Measurements from ENCODE around the gene WFIKKN1.

Gene WFIKKN1

GRCh38 chr16:657487-657886 is 26.7 kb downstream of the WFIKKN1 start:
- DNase-seq (ENCODE audit: low read depth in 2 of 2): no peak

DNA sequence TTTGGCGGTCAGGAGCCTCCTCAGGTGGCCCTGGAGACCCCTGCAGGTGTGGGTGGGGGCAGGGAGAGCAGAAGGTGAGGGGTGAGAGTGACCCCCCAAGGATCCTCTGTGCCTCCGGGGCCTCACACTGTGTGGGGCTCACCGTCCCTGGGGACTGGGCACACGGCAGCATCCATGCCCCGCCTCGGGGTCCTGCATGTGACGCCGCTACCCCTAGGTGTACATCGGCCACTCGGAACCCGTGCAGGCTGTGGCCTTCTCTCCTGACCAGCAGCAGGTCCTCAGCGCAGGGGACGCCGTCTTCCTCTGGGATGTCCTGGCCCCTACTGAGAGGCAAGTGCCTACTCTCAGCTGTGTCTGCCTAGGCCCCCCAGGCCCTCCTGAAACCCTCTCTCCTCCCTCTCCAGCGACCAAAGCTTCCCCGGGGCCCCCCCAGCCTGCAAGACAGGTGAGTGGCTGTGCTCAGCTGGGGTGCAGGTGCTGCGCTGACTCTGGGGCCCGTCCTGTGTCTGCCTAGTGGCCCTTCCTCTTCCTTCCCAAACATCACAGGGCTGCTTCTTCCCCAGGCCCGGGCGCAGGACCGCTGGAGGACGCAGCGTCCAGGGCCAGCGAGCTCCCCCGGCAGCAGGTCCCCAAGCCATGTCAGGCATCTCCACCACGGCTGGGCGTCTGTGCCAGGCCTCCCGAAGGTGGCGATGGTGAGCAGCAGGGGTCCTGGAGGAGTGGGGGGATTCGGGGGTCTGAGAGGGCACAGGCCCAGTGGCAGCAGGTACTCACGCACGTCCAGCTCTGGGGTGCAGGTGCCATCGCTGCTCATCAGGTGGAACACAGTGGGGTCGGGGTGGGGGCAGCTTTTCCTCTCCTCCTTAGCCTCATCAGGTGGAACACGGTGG is 28.1 kb downstream of the WFIKKN1 start:
- DNase-seq (ENCODE audit: low read depth in 2 of 2): no peak

GRCh38 chr16:659618-660017 is 28.8 kb downstream of the WFIKKN1 start:
- no peak for DNase-seq (ENCODE audit: low read depth in 2 of 2)

GRCh38 chr16:660132-660458 is 29.3 kb downstream of the WFIKKN1 start:
- no peak for DNase-seq (ENCODE audit: low read depth in 2 of 2)

- DNase-seq (ENCODE audit: low read depth in 2 of 2): peak in 1 of 2 donors; percentile 65
Measured at GRCh38 chr16:660459-661183, 29.8 kb downstream of the WFIKKN1 start.

GRCh38 chr16:661184-661821 is 30.5 kb downstream of the WFIKKN1 start:
- no peak for DNase-seq (ENCODE audit: low read depth in 2 of 2)

GRCh38 chr16:662095-662494 is 31.3 kb downstream of the WFIKKN1 start:
- no peak for DNase-seq (ENCODE audit: low read depth in 2 of 2)

DNA sequence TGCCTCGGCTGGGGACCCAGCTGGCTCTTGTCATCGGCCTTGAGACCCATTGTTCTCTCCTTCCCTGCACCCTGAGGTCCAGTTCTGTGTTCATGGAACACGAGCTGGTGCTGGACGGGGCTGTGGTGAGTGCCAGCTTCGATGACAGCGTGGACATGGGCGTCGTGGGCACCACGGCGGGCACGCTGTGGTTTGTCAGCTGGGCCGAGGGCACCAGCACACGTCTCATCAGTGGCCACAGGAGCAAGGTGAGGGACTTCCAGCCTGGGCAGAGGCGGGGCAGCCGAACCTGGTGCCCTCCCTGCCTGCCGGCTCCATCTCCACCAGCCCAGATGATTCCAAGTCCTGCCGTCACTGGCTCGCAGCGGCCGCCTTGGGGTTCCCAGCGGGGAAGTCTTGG is 31.8 kb downstream of the WFIKKN1 start:
- DNase-seq (ENCODE audit: low read depth in 2 of 2): no peak

DNA sequence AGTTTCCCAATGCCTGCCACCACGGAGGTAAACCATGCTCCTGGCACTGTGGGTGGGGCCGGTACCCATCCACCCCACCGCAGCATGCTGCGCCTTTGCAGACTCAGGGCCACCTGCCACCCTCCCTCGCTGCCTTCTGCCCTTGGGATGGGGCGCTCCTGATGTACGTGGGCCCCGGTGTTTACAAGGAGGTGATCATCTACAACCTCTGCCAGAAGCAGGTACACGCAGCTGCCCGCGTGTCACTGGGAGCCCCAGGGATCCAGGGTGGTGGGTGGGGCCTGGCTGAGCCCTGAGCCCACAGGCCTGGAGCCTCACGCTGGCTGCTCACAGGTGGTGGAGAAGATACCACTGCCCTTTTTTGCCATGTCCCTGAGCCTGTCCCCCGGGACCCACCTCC is 35.8 kb downstream of the WFIKKN1 start:
- DNase-seq (ENCODE audit: low read depth in 2 of 2): no peak

GRCh38 chr16:667113-667779 is 36.5 kb downstream of the WFIKKN1 start:
- DNase-seq (ENCODE audit: low read depth in 2 of 2): no peak

GRCh38 chr16:667780-668518 is 37.2 kb downstream of the WFIKKN1 start, which contains the start of gene RHOT2:
RHOT2 (plus strand) TSS chr16:668132; CDS start chr16:668200, 68 bp downstream.
- DNase-seq (ENCODE audit: low read depth in 2 of 2): peak; percentile 87 to 93

DNA sequence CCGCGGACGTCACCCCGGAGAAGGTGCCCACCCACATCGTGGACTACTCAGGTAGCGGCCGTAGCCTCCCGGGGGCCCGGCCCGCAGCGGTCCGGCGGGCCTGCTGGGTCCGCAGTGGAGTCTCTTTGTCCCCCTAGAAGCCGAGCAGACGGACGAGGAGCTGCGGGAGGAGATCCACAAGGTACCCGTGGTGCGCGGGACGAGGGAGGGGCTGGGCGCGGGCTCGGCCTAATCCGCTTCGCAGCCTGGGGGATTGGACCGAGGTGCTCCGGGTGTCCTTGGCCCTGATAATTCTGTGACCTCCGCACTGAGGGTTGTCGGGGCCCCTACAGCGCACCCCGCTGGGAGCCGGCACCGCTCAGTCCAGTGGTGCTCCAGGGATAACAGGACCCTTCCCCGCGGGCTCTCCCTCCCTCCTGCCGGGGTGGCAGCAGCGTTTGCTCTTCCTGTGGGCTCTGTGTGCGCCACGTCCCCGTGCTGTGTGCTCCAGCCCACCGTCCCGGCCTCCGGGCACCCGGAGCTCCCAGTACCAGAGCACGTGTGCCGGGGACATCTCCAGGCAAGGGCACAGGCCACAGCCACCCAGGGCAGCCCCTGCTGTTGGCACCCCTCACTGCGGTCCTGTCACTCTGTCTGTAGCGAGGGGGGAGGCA is 37.9 kb downstream of the WFIKKN1 start:
- no peak for DNase-seq (ENCODE audit: low read depth in 2 of 2)

DNA sequence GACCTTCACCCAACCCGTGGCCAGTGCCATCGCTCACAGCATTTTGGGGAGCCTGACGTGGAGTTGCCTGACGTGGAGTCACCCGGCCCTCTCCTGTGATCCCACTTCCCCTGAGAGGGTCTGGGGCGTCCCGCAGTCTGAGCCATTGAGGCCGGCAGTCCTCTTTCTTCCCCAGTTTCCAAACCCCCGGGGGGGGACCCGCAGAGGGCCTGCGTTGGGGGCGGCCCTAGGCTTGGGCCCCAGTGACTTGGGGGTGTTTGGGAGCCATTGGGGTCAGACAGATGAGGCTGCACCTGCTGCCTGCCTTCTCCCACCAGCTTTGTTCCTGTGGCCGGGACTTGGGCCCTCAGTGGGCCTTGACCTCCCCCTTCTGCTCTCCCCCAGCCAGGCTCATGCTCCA is 38.9 kb downstream of the WFIKKN1 start:
- DNase-seq (ENCODE audit: low read depth in 2 of 2): no peak

- DNase-seq (ENCODE audit: low read depth in 2 of 2): no peak
Measured at GRCh38 chr16:670485-671352, 39.9 kb downstream of the WFIKKN1 start.

DNA sequence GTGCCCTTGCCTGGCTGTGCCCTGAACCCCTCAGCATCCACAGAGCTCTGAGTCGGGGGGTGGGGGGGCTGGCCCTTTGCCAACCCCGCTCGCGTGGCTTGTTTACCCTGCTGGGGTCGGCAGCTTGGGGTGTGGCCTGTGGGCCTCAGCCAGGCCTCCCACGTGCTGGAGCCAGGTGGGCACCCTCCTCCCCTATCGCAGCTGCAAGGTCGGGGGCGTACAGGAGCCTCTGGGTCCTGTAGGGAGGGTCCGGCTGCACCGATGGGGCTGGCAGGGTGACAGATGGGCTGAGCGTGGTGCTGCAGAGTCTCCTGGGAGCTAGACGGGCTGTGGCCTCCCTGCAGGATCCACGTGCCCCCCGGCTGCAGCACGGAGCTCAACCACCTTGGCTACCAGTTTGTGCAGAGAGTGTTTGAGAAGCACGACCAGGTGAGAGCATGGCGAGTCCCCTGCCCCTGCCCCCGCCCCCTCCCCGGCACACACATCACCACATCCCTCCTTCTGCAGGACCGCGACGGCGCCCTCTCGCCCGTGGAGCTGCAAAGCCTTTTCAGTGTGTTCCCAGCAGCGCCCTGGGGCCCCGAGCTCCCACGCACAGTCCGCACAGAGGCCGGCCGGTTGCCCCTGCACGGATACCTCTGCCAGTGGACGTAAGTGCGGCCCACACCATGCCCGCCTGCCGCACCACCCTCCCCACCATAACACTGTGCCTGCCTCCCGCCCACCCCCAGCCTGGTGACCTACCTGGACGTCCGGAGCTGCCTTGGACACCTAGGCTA is 40.8 kb downstream of the WFIKKN1 start:
- no peak for DNase-seq (ENCODE audit: low read depth in 2 of 2)

DNA sequence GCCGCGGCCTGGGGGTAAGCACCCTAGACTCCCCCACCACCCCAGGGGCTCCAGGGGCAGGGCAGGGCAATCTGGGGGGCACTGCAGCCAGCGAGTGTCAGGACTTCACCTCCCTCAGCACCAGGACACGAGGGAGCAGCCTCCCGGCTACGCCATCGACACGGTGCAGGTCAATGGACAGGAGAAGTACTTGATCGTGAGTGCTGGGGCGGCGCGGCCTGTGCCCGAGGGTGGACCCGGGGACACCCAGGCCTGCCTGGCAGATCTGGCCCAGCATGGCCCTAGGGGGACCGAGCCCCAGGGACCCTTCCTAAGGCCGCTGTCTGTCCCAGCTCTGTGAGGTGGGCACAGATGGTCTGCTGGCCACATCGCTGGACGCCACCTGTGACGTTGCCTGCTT is 41.6 kb downstream of the WFIKKN1 start:
- DNase-seq (ENCODE audit: low read depth in 2 of 2): no peak

DNA sequence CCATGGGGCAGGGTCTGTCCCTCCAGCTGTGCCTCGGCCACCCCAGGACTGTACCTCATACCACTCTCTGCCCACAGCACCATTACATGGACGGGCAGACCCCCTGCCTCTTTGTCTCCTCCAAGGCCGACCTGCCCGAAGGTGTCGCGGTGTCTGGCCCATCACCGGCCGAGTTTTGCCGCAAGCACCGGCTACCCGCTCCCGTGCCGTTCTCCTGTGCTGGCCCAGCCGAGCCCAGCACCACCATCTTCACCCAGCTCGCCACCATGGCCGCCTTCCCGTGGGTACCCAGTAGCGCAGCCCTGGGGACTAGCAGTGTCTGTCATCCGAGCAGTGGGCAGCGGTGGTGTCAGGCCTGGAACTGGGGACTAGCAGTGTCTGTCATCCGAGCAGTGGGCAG is 42.1 kb downstream of the WFIKKN1 start:
- no peak for DNase-seq (ENCODE audit: low read depth in 2 of 2)

DNA sequence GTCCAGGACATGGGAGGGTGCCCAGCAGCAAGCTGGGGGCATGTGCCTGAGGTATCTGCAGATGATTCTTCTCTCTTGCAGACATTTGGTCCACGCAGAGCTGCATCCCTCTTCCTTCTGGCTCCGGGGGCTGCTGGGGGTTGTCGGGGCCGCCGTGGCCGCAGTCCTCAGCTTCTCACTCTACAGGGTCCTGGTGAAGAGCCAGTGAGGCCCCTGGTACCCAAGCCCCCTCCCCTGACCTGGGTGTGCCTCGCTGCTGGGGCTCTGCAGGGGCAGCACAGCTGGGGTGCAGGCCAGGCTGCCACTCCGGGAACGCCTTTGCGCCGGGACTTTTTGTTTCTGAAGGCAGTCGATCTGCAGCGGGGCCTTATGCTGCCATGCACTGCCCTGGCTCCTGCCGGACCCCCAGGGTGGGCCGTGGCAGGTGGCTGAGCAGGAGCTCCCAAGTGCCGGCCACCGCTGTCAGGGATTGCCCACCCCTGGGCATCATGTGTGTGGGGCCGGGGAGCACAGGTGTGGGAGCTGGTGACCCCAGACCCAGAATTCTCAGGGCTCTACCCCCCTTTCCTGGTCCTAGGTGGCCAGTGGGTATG is 42.7 kb downstream of the WFIKKN1 start:
- no peak for DNase-seq (ENCODE audit: low read depth in 2 of 2)

Measured in stimulated activated CD4-positive, alpha-beta T cell treated with anti-CD3 and anti-CD28 coated beads, Interleukin-1b, Interleukin-23, amount 100 ng/mL, for 4 hours (primary cell).